UCSD-AML1 (cell line): ENCODE data around the gene HHIPL1.
"Not testable (repeated sequence)": the region's sequence is repeated elsewhere in the genome, so short reads cannot be mapped to it uniquely, and the experiment has no call there.

Experiments
- DNase-seq: peaks from one replicate; lab custom pipeline; 2025; ENCODE audit not compliant: unreplicated experiment; lab: John Stamatoyannopoulos, UW

Gene HHIPL1

GRCh38 chr14:99658218-99658845 lies 13.4 kb downstream of the HHIPL1 start:
- no peak for DNase-seq

GRCh38 chr14:99659333-99659741 lies 14.4 kb downstream of the HHIPL1 start:
- no peak for DNase-seq

GRCh38 chr14:99660006-99660566 lies 15.2 kb downstream of the HHIPL1 start:
- DNase-seq: no peak

GRCh38 chr14:99660794-99661193 lies 15.9 kb downstream of the HHIPL1 start:
- no peak for DNase-seq

GRCh38 chr14:99661206-99661605 lies 16.3 kb downstream of the HHIPL1 start:
- DNase-seq: not testable (repeated sequence)

- no peak for DNase-seq
Measured at GRCh38 chr14:99662846-99663245, 17.9 kb downstream of the HHIPL1 start.

GRCh38 chr14:99663386-99664057 lies 18.6 kb downstream of the HHIPL1 start:
- no peak for DNase-seq

- DNase-seq: no peak
Measured at GRCh38 chr14:99664058-99664936, 19.4 kb downstream of the HHIPL1 start.

GRCh38 chr14:99664937-99665273 lies 20.0 kb downstream of the HHIPL1 start:
- DNase-seq: no peak

GRCh38 chr14:99666533-99666932 lies 21.6 kb downstream of the HHIPL1 start:
- no peak for DNase-seq

GRCh38 chr14:99667045-99667444 lies 22.1 kb downstream of the HHIPL1 start:
- no peak for DNase-seq

- no peak for DNase-seq
Measured at GRCh38 chr14:99667821-99668220, 22.9 kb downstream of the HHIPL1 start.

- no peak for DNase-seq
Measured at GRCh38 chr14:99668307-99669295, 23.7 kb downstream of the HHIPL1 start.

- no peak for DNase-seq
Measured at GRCh38 chr14:99670361-99671234, 25.7 kb downstream of the HHIPL1 start.

GRCh38 chr14:99671235-99672224 lies 26.6 kb downstream of the HHIPL1 start:
- DNase-seq: no peak

- DNase-seq: peak; percentile 53
Measured at GRCh38 chr14:99672506-99673304, 27.8 kb downstream of the HHIPL1 start.

- no peak for DNase-seq
Measured at GRCh38 chr14:99673305-99674063, 28.6 kb downstream of the HHIPL1 start.
